Measurements from ENCODE around the gene FAM234A.

Gene FAM234A

GRCh38 chr16:290015-290680 lies 55.5 kb downstream of the FAM234A start:
- Histone ChIP-seq H3K79me2 (ENCODE audit: insufficient read depth, low read depth) (no peaks in the 10 kb centered on the region), H3K4me1 (ENCODE audit: low read depth, poor library complexity, severe bottlenecking) (no peaks in the 10 kb centered on the region), H3K4me2 (no peak overlapping the region), H3K9ac (no peak overlapping the region), H3K27ac (no peak overlapping the region), H4K20me1 (ENCODE audit: insufficient read depth) (no peaks in the 10 kb centered on the region), H3K36me3 (ENCODE audit: insufficient read depth) (no peaks in the 10 kb centered on the region; the same call in 1 of the 2 replicates), H2AFZ (ENCODE audit: low read depth) (no peak overlapping the region), H3K4me3 (IDR thresholded peaks at IDR 0.05; ENCODE audit: insufficient read depth, low read depth, low read length) (no peak overlapping the region), H3K27me3 (ENCODE audit: insufficient read depth, low read depth) (no peaks in the 10 kb centered on the region)
- no peak for TF ChIP-seq CTCF (conservative IDR thresholded peaks at IDR 0.05; ENCODE audit: low read depth, low read length)

GRCh38 chr16:290681-291405 lies 56.2 kb downstream of the FAM234A start:
- no peaks in the 10 kb centered on the region for H3K79me2 ChIP-seq (ENCODE audit: insufficient read depth, low read depth)
- no peaks in the 10 kb centered on the region; the same call in 1 of the 2 replicates for H3K36me3 ChIP-seq (ENCODE audit: insufficient read depth)
- no peaks in the 10 kb centered on the region for H3K4me1 ChIP-seq (ENCODE audit: low read depth, poor library complexity, severe bottlenecking)
- no peak for TF ChIP-seq CTCF (conservative IDR thresholded peaks at IDR 0.05; ENCODE audit: low read depth, low read length)
- no peaks in the 10 kb centered on the region for H3K27me3 ChIP-seq (ENCODE audit: insufficient read depth, low read depth)
- H3K4me2 ChIP-seq, result no peak overlapping the region
- H3K9ac ChIP-seq, result no peak overlapping the region
- H3K27ac ChIP-seq, result no peak overlapping the region
- H4K20me1 ChIP-seq (ENCODE audit: insufficient read depth), result no peaks in the 10 kb centered on the region
- no peak overlapping the region for H3K4me3 ChIP-seq (IDR thresholded peaks at IDR 0.05; ENCODE audit: insufficient read depth, low read depth, low read length)
- no peak overlapping the region for H2AFZ ChIP-seq (ENCODE audit: low read depth)

- Histone ChIP-seq H3K4me3 (IDR thresholded peaks at IDR 0.05; ENCODE audit: insufficient read depth, low read depth, low read length) (no peak overlapping the region), H3K79me2 (ENCODE audit: insufficient read depth, low read depth) (no peaks in the 10 kb centered on the region), H4K20me1 (ENCODE audit: insufficient read depth) (no peaks in the 10 kb centered on the region), H3K36me3 (ENCODE audit: insufficient read depth) (no peaks in the 10 kb centered on the region; the same call in 1 of the 2 replicates), H3K4me2 (no peak overlapping the region), H3K4me1 (ENCODE audit: low read depth, poor library complexity, severe bottlenecking) (no peaks in the 10 kb centered on the region), H3K27me3 (ENCODE audit: insufficient read depth, low read depth) (no peaks in the 10 kb centered on the region), H3K27ac (no peak overlapping the region), H2AFZ (ENCODE audit: low read depth) (no peak overlapping the region), H3K9ac (no peak overlapping the region)
- TF ChIP-seq CTCF (conservative IDR thresholded peaks at IDR 0.05; ENCODE audit: low read depth, low read length), result no peak
Measured at GRCh38 chr16:291539-291938, 56.9 kb downstream of the FAM234A start.

GRCh38 chr16:293043-293775 lies 58.6 kb downstream of the FAM234A start:
- Histone ChIP-seq H3K9ac (no peak overlapping the region), H3K27ac (no peak overlapping the region), H3K4me3 (IDR thresholded peaks at IDR 0.05; ENCODE audit: insufficient read depth, low read depth, low read length) (no peak overlapping the region), H3K79me2 (ENCODE audit: insufficient read depth, low read depth) (no peaks in the 10 kb centered on the region), H3K27me3 (ENCODE audit: insufficient read depth, low read depth) (no peaks in the 10 kb centered on the region), H3K36me3 (ENCODE audit: insufficient read depth) (no peaks in the 10 kb centered on the region), H3K4me1 (ENCODE audit: low read depth, poor library complexity, severe bottlenecking) (no peaks in the 10 kb centered on the region), H2AFZ (ENCODE audit: low read depth) (no peak overlapping the region), H3K4me2 (no peak overlapping the region), H4K20me1 (ENCODE audit: insufficient read depth) (no peaks in the 10 kb centered on the region)
- TF ChIP-seq CTCF (conservative IDR thresholded peaks at IDR 0.05; ENCODE audit: low read depth, low read length), result no peak

Measured in KMS-11 (cell line).